Activated CD4-positive, alpha-beta T cell treated with anti-CD3 and anti-CD28 coated beads, Interleukin-2, amount 50 U/mL, for 16 hours (primary cell): ENCODE results near the gene LYPD8.

Source experiments
- DNase-seq: peaks from one replicate; pipeline ENCODE4 v3.0.0-alpha.2; 2020

LYPD8 gene

DNA sequence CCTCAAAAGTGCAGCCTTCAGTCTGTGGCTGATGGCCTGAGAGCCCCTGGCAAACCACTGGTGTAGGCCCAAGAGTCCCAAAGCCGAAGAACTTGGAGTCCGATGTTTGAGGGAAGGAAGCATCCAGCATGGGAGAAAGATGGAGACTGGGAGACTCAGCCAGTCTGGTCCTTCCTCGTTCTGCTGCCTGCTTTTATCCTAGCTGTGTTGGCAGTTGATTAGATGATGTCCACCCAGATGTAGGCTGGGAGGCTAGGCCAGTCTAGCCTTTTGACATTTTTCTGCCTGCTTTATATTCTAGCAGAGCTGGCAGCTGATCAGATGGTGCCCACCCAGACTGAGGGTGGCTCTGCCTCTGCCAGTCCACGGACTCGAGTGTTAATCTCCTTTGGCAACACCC lies 1.1 kb upstream of the LYPD8 start:
- no peak for DNase-seq

DNA sequence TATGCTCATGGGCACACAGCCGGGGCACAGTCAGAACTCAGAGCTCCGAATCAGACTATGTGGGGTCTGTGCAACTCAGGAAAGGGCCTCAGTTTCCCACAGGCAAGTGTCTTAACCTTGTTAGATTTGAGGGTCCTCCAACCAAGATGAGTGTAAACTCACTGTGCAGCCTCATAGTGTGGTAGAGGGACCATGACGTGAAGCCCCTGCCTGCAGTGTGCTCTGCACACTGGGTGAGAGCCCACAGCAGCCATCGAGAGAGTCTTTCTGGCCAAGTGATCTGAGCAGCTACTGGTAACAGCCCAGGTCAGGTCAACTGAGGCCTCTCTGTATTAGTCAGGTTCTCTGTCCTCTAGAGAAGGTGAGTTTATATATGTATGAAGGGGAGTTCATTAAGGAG lies 592 bp upstream of the LYPD8 start:
- no peak for DNase-seq

- no peak for DNase-seq
Measured at GRCh38 chr1:248753708-248754280, 1.8 kb downstream of the LYPD8 start.

DNA sequence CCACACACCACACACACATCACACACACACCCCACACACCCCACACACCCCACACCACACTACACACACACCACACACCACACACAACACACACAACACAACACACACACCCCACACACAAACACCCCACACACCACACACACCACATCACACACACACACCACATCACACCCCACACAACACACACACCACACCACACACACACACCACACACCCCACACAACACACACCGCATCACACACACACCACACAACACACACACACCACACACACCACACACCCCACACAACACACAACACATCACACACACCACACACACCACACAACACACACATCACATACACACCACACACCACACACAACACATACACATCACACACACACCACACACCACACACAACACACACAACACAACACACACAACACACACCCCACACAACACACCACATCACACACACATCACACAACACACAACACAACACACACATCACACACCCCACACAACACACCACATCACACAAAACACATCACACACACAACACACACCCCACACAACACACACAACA lies 2.4 kb downstream of the LYPD8 start:
- no peak for DNase-seq

GRCh38 chr1:248752161-248753028 lies 3.2 kb downstream of the LYPD8 start:
- no peak for DNase-seq

DNA sequence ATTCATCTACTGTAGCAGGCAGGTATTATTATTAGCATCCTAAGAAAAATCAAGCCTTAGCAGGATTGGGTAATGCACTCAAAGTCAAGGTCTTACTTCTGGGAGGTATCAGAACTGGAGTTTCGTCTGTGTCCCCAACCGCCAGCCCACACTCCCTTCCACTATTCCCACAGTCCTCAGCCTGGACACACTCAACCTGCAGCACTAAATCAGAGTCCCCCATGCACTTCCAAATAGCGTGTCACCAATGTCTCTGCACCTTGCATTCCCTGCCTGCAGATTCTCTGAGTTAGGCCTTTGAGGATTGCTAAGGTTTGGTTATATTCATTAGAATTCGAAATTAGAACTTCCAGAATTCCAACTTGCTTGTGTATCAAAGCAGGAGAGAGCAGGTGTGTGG lies 3.9 kb downstream of the LYPD8 start:
- DNase-seq: no peak

DNA sequence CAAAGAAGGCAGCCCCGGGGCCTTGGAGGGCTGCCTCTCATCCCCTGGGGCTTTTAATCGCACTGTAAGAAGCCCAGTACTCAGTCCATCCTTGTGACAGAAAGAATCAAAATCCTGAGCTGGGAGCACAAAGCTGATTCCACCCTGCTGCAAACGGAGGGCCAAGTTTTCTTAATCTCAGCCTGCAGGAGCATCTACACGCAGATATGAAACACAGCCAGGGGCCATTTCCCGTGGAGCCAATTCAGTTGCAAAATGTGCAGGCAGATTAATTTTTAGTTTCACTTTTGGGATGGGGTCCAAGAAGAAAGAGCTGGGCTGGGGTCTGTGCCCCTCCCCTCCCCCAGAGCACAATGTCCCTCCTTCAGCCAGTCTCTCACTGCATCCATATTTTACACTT lies 4.4 kb downstream of the LYPD8 start:
- no peak for DNase-seq

DNA sequence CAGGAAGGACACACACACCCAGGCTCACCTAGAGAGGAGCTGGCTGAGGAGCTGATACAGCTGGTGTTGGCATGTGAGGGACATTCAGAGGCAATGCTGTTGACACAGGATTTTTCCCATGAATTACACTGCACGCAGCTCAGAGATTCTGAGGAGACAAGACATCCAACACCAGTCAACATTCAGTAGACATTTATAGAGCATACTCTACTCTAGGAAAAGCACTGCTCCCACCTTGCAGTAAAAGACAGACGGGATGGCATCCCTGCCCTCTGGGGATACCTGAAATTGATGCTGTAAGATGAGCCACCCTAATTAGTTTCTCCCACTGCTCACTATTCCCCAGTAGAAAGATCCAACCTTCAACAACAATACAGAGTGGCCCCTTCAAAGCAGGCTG lies 5.1 kb downstream of the LYPD8 start:
- no peak for DNase-seq

- DNase-seq: no peak
Measured at GRCh38 chr1:248748211-248748610, 7.3 kb downstream of the LYPD8 start.

- no peak for DNase-seq
Measured at GRCh38 chr1:248740876-248741275, 14.7 kb downstream of the LYPD8 start.

- no peak for DNase-seq
Measured at GRCh38 chr1:248739572-248740205, 15.9 kb downstream of the LYPD8 start.

DNA sequence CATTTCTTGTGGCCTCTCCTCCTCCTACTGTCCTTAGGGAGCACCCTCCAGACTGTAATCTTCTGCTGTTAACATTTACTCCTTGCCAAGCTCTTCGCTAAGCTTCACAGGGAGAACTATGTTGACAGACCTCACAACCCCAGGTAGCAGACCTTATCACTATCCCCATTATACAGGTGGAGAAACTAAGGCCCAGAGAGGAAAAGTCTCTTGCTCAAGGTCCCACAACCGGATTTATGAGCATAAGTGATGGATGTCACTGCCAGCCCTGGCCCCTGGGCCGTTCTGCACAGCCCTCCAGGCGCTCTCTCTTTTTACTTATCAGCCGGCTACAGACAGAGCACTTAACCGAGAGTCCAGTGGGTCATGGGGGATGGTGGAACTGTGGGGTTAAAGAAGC lies 18.1 kb downstream of the LYPD8 start:
- no peak for DNase-seq

DNA sequence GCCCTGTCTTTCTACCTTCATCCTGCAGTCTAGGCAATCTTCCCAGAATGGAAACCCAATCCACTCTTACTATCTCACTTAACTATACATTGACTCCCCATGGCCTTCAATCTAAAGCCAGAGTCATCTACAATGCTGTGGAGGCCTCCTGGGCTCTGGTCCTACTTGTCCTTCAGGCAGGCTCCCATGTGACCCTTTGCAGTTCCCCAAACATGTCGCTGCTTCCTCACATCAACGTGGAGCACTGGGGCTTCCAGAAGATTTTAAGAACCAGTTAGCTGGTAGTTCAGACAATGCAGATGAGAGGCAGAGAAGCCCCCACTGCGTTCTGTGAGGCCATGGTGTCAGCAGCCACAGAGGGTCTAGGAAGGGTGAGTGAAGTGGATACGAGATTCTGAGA lies 18.6 kb downstream of the LYPD8 start:
- DNase-seq: no peak

GRCh38 chr1:248733566-248733965 lies 22.0 kb downstream of the LYPD8 start:
- no peak for DNase-seq

- DNase-seq: no peak
Measured at GRCh38 chr1:248730507-248731335, 24.8 kb downstream of the LYPD8 start.

GRCh38 chr1:248714248-248714647 lies 41.3 kb downstream of the LYPD8 start:
- no peak for DNase-seq

- no peak for DNase-seq
Measured at GRCh38 chr1:248710305-248710900, 45.2 kb downstream of the LYPD8 start.

GRCh38 chr1:248704606-248705005 lies 51.0 kb downstream of the LYPD8 start:
- DNase-seq: no peak

DNA sequence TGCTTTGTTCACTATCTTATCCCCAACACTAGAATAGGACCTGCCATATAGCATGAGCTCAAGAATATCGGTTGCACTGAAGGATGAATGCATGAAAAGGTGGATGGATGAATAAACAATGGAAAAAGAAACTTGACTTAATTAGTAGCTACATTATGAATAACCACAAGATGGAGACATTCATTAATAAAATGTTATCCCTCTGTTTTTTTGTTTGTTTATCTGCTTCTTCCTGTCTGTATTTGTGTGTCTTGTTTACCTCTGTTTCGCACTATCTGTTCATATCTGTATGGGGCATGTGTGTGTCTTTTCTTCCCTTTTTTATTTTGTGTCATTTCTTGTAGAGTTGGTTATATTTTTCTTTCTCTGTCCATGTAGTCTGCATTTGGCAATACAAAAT lies 51.9 kb downstream of the LYPD8 start:
- DNase-seq: no peak

DNA sequence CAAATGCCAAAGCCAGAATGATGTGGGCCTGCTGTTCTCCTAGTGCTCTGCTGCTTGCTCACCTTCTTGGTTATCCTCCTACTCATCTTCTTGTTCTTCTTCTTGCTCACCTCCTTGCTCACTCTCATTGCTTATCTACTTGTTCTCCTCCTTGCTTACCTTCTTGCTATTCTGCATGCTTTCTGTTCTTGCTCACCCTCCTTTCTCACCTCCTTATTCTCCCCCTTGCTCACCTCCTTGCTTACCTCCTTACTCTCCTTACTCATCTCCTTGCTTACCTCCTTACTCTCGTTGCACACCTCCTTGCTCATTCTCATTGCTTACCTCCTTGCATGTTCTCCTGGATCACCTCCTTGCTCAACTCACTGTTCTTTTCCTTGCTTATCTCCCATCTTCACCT lies 52.8 kb downstream of the LYPD8 start, which contains the start of gene OR14I1:
Gene OR14I1 (minus strand): TSS at position 53 of the 400 bp plus-strand sequence.
- DNase-seq: no peak

DNA sequence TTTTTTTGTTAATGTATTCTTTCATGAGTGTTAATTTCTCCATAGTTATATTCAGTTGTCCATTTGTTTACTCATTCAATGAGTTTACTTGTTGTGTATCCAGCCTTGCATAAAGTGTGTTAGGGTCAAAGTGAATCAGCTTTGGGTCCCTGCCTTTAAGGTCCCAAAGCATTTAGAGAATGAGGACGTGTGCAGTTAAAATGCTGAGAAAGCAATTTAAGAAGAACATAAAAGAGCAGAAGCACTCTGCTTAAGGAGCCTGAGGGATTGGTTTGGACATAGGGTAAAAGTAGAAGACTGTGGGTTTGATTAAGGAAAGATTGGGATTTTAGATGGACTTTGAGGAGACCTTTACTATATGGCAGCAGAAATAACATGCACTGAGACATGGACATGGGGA lies 56.5 kb downstream of the LYPD8 start:
- no peak for DNase-seq

DNA sequence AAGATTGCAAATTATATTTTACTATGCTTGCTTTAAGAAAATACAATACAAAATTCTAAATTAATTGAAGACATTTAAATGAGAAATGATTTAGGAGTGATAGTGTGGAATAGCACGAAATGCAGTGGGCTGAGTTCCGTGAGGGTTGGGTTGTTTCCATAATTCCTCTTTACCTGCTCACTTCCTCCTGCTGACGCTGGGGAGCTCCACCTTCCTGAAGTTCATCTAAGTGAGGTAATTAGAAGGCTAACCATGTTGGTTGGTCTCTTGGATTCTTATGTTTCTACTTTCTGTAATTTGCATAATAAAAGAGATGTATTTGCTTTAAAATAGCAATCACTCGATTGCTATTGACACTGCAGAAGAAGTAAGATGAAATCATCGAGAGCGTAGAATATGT lies 57.7 kb downstream of the LYPD8 start:
- DNase-seq: no peak
